Endothelial cell of umbilical vein (primary cell): ENCODE measurements around the gene IDH3A. TPM values are rescaled to one million over a fixed set of nuclear protein-coding genes. Genes with fewer than 3 reads are reported as not detected.

Source experiments
- BruUV-seq: library from RNA; stranded (reverse); fragments of 400-500 nt; replicated peaks from 2 replicates; lab custom pipeline; 2021; lab: Mats Ljungman, UMichigan
- CTCF ChIA-PET: fragments of 300-600, 350-600 bp; sonication (Branson Sonifier 250); formaldehyde crosslinking; loops from one replicate; lab custom pipeline; 2021; ENCODE audit warnings: antibody characterized with exemption, inconsistent platforms; lab: Charles Lee
- POLR2A ChIA-PET: fragments of 300-600, 350-600 bp; sonication (Branson Sonifier 250); formaldehyde crosslinking; loops from one replicate; lab custom pipeline; 2021; ENCODE audit warnings: antibody characterized with exemption, inconsistent platforms; lab: Charles Lee
- DNase-seq: peaks from one replicate; pipeline ENCODE4 v3.0.0-alpha.2; 2011; ENCODE audit warnings: low read depth, low spot score
- FAIRE-seq: peaks from 2 replicates; lab custom pipeline; 2011; peaks lifted over from hg19 to GRCh38; lab: Jason Lieb, UNC
- H2AFZ ChIP-seq: 2 replicates; pipeline ENCODE4 v1.6.0; 2012; ENCODE audit warnings: low read depth, low read length, control low read depth, inconsistent platforms
- H3K27ac ChIP-seq: 2 replicates; pipeline ENCODE4 v1.5.1; 2011; ENCODE audit warnings: low read depth, mild to moderate bottlenecking, control low read depth, low read length, moderate library complexity; ENCODE audit not compliant: insufficient read depth
- H3K27me3 ChIP-seq, 2 experiments: 2 replicates each; pipeline versions ENCODE4 v1.6.0 to v1.6.1; 2011; ENCODE audit warnings: low read length in 2 of 2, mixed read lengths in 1 of 2; ENCODE audit not compliant: control insufficient read depth in 2 of 2, insufficient read depth in 2 of 2
- H3K36me3 ChIP-seq, 2 experiments: 2 replicates in 1 of 2; 3 replicates in 1 of 2; pipeline ENCODE4 v1.5.1; 2011; ENCODE audit warnings: low read length in 2 of 2, mild to moderate bottlenecking in 1 of 2, moderate library complexity in 1 of 2; ENCODE audit not compliant: control insufficient read depth in 2 of 2, insufficient read depth in 2 of 2; ENCODE audit errors: extremely low read depth in 1 of 2
- H3K4me1 ChIP-seq: 3 replicates; pipeline ENCODE4 v1.5.1; 2011; ENCODE audit warnings: mild to moderate bottlenecking, low read length; ENCODE audit not compliant: control insufficient read depth, insufficient read depth; ENCODE audit errors: extremely low read depth
- H3K4me2 ChIP-seq: 2 replicates; pipeline ENCODE4 v1.6.1; 2011; ENCODE audit warnings: low read length, control low read depth, mixed read lengths; ENCODE audit not compliant: insufficient read depth
- H3K4me3 ChIP-seq, 3 experiments: fragments of 200-600 bp in 1 of 3; sonication (generic), shearing (Covaris generic) in 1 of 3; replicated peaks in 1 of 3; 2 replicates each; pipeline ENCODE4 v1.5.1; 2011 to 2016; ENCODE audit warnings: control low read depth in 3 of 3, low read length in 3 of 3, mild to moderate bottlenecking in 2 of 3, inconsistent platforms in 1 of 3, low read depth in 1 of 3, moderate library complexity in 1 of 3; ENCODE audit not compliant: insufficient read depth in 1 of 3
- H3K79me2 ChIP-seq: 2 replicates; pipeline ENCODE4 v1.6.0; 2012; ENCODE audit warnings: low read length, inconsistent platforms; ENCODE audit not compliant: control insufficient read depth, insufficient read depth
- H3K9ac ChIP-seq: replicated peaks from 2 replicates; pipeline ENCODE3; 2011; ENCODE audit warnings: low read length, control low read depth; ENCODE audit not compliant: insufficient read depth; ENCODE audit errors: extremely low read depth
- H3K9me1 ChIP-seq: replicated peaks from 3 replicates; pipeline ENCODE4 v1.6.0; 2011; ENCODE audit warnings: mild to moderate bottlenecking, low read length; ENCODE audit not compliant: control insufficient read depth, insufficient read depth; ENCODE audit errors: extremely low read depth
- H3K9me3 ChIP-seq: replicated peaks from 2 replicates; pipeline ENCODE4 v1.5.1; 2012; ENCODE audit warnings: low read length, inconsistent platforms; ENCODE audit not compliant: control insufficient read depth, insufficient read depth
- H4K20me1 ChIP-seq: replicated peaks from 2 replicates; pipeline ENCODE3; 2011; ENCODE audit warnings: mild to moderate bottlenecking, low read length; ENCODE audit not compliant: control insufficient read depth, insufficient read depth; ENCODE audit errors: extremely low read depth
- CTCF ChIP-seq, 2 donors: IDR thresholded peaks; 1 replicate in 1 of 2; 2 replicates in 1 of 2; pipeline ENCODE4 v1.5.1; 2011; ENCODE audit warnings: low read length in 2 of 2, mild to moderate bottlenecking in 2 of 2, moderate library complexity in 2 of 2, control low read depth in 1 of 2, inconsistent platforms in 1 of 2, low read depth in 1 of 2; ENCODE audit not compliant: insufficient read depth in 1 of 2; ENCODE audit errors: extremely low read depth in 1 of 2
- EZH2 ChIP-seq: IDR thresholded peaks from 2 replicates; pipeline ENCODE4 v1.6.1; 2012; ENCODE audit warnings: borderline replicate concordance, low read depth, mild to moderate bottlenecking, moderate library complexity, low read length, inconsistent platforms; ENCODE audit not compliant: severe bottlenecking
- FOS ChIP-seq: IDR thresholded peaks from 2 replicates; pipeline ENCODE4 v1.6.1; 2011; ENCODE audit warnings: mild to moderate bottlenecking, low read length, moderate library complexity, borderline replicate concordance; ENCODE audit not compliant: insufficient read depth
- GATA2 ChIP-seq: IDR thresholded peaks from 2 replicates; pipeline ENCODE4 v1.7.0; 2011; ENCODE audit warnings: low read depth, mild to moderate bottlenecking, moderate library complexity, mixed read lengths, low read length; ENCODE audit not compliant: insufficient read length, insufficient read depth
- JUN ChIP-seq: IDR thresholded peaks from 2 replicates; pipeline ENCODE4 v1.6.1; 2011; ENCODE audit warnings: borderline replicate concordance, low read depth; ENCODE audit not compliant: insufficient read length, insufficient read depth
- MYC ChIP-seq: IDR thresholded peaks from one replicate; pipeline ENCODE4 v1.6.1; 2011; ENCODE audit warnings: mild to moderate bottlenecking, low read depth, low read length
- POLR2A ChIP-seq: IDR thresholded peaks from 2 replicates; pipeline ENCODE4 v1.6.1; 2012; ENCODE audit warnings: low read depth, mild to moderate bottlenecking, control low read depth, low read length
- POLR2AphosphoS5 ChIP-seq: IDR thresholded peaks from 2 replicates; pipeline ENCODE4 v1.6.1; 2012; ENCODE audit warnings: low read depth, mild to moderate bottlenecking, control low read depth, low read length, moderate library complexity; ENCODE audit not compliant: insufficient read depth
- dilution Hi-C: fragments of 300-500 bp; cut with MboI; formaldehyde crosslinking; loops from one replicate; pipeline ENCODE4 v1.15.0; 2019; ENCODE audit warnings: low sequenced_read_pairs; ENCODE audit not compliant: extremely low pct_ligation_motif_present
- intact Hi-C: fragments of 100-400 bp; cut with micrococcal nuclease; formaldehyde crosslinking; loops from one replicate; pipeline ENCODE4 v1.10.0; 2022
- polyA plus RNA-seq, 4 experiments: library from polyadenylated mRNA; depleted of rRNA in 3 of 4; stranded (reverse) in 3 of 4; unstranded in 1 of 4; fragments of >200 nt; gene quantifications; 2 replicates each; pipeline versions ENCODE4 v1.2.1 to v1.2.3, GENCODE V29; 2011 to 2012; ENCODE audit warnings: missing spikeins in 1 of 4
- total RNA-seq: library from RNA; stranded (reverse); gene quantifications from 2 replicates; pipeline ENCODE4 v1.2.3, GENCODE V29; 2021
- TF ChIP-seq, protein P1 (sequence below): IDR thresholded peaks from 2 replicates; pipeline ENCODE4 v1.6.1; 2011; ENCODE audit not compliant: insufficient read depth, insufficient read length

The IDH3A gene
- total and polyA plus RNA-seq, 2 donors (not counting 3 experiments of a cell fraction or from before 2014, with no cell fraction given), result 35.5 to 63.9 TPM

GRCh38 chr15:78129077-78129750 lies 19.9 kb upstream of the IDH3A start:
- H3K9me3 ChIP-seq, result no peaks in the 10 kb centered on the region
- no peak overlapping the region for H3K4me3 ChIP-seq
- no peak overlapping the region for H2AFZ ChIP-seq
- FAIRE-seq (no peak), DNase-seq (no peak)
- BruUV-seq, result no TSS peak
- H3K79me2 ChIP-seq, result no peaks in the 10 kb centered on the region
- no peaks in the 10 kb centered on the region for H3K27me3 ChIP-seq
- CTCF ChIA-PET, result interaction anchor here (1.4 to 7.0 kb wide), 4 partner anchors 16 to 111 kb away, joined by 3 to 50 read pairs (median 21); no protein-coding TSS in a partner anchor
- dilution Hi-C loops, result no loop called here
- H3K36me3 ChIP-seq, result no peaks in the 10 kb centered on the region
- no peaks in the 10 kb centered on the region for H3K9me1 ChIP-seq
- intact Hi-C loops, result no loop called here
- H3K27ac ChIP-seq, result no peak overlapping the region
- peaks cover 7% of the 10 kb centered on the region for H3K4me1 ChIP-seq
- no peak overlapping the region for H3K9ac ChIP-seq
- H4K20me1 ChIP-seq, result no peaks in the 10 kb centered on the region
- TF ChIP-seq MYC, result no peak
- TF ChIP-seq, protein P1, sequence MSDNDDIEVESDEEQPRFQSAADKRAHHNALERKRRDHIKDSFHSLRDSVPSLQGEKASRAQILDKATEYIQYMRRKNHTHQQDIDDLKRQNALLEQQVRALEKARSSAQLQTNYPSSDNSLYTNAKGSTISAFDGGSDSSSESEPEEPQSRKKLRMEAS, result no peak
- no peak for TF ChIP-seq JUN
- no peak for TF ChIP-seq CTCF (IDR thresholded peaks at IDR 0.05; ENCODE audit: extremely low read depth in 1 of 2, insufficient read depth in 1 of 2, low read depth in 1 of 2, low read length in 2 of 2)
- TF ChIP-seq POLR2A, result no peak
- no peak for TF ChIP-seq GATA2
- TF ChIP-seq FOS, result no peak
- no peak for TF ChIP-seq POLR2AphosphoS5
- TF ChIP-seq EZH2, result no peak
- H3K4me2 ChIP-seq, result no peak overlapping the region
- POLR2A ChIA-PET, result no interaction called here
